Activated CD8-positive, alpha-beta T cell treated with anti-CD3 and anti-CD28 coated beads for 36 hours (primary cell): ENCODE measurements around the gene AUTS2. TPM values are rescaled to one million over a fixed set of nuclear protein-coding genes. Genes with fewer than 3 reads are reported as not detected.

Source experiments
- ATAC-seq: fragments of 200-7000 bp; cut with Tn5 transposase; one replicate; pipeline ENCODE4 v1.10.0; 2021; ENCODE audit warnings: mild to moderate bottlenecking, moderate library complexity
- CTCF ChIA-PET: fragments of 350-600 bp; sonication (Branson Sonifier 250); formaldehyde crosslinking; loops from one replicate; lab custom pipeline; 2021; ENCODE audit warnings: antibody characterized with exemption; lab: Charles Lee
- POLR2A ChIA-PET: fragments of 350-600 bp; sonication (Branson Sonifier 250); formaldehyde crosslinking; loops from one replicate; lab custom pipeline; 2021; ENCODE audit warnings: antibody characterized with exemption; lab: Charles Lee
- DNase-seq: peaks from one replicate; pipeline ENCODE4 v3.0.0-alpha.2; 2020
- H3K27ac Mint-ChIP-seq: one replicate; pipeline ENCODE4 v1.8.0; 2021; ENCODE audit warnings: mild to moderate bottlenecking, mixed read lengths
- H3K27me3 Mint-ChIP-seq: one replicate; pipeline ENCODE4 v1.8.0; 2021; ENCODE audit warnings: mixed read lengths
- H3K36me3 Mint-ChIP-seq: one replicate; pipeline ENCODE4 v1.8.0; 2021; ENCODE audit warnings: low read depth, mixed read lengths
- H3K4me1 Mint-ChIP-seq: one replicate; pipeline ENCODE4 v1.8.0; 2021; ENCODE audit warnings: low read depth, mixed read lengths
- H3K4me3 Mint-ChIP-seq: one replicate; pipeline ENCODE4 v1.8.0; 2021; ENCODE audit warnings: mild to moderate bottlenecking, moderate library complexity, mixed read lengths
- H3K9me3 Mint-ChIP-seq: one replicate; pipeline ENCODE4 v1.8.0; 2021; ENCODE audit warnings: mixed read lengths
- CTCF ChIP-seq: fragments of 200-600 bp; IDR thresholded peaks from one replicate; pipeline ENCODE4 v1.8.0; 2022; ENCODE audit warnings: antibody characterized with exemption, mild to moderate bottlenecking
- intact Hi-C: fragments of 100-400 bp; cut with micrococcal nuclease; formaldehyde crosslinking; loops from one replicate; pipeline ENCODE4 v1.10.0; 2022
- total RNA-seq, 2 experiments: library from RNA; stranded (reverse); gene quantifications; one replicate each; pipeline ENCODE4 v1.2.3, GENCODE V29; 2021

Gene AUTS2
- total RNA-seq, 2 experiments from 2014 or later: 3.1 to 3.3 TPM

DNA sequence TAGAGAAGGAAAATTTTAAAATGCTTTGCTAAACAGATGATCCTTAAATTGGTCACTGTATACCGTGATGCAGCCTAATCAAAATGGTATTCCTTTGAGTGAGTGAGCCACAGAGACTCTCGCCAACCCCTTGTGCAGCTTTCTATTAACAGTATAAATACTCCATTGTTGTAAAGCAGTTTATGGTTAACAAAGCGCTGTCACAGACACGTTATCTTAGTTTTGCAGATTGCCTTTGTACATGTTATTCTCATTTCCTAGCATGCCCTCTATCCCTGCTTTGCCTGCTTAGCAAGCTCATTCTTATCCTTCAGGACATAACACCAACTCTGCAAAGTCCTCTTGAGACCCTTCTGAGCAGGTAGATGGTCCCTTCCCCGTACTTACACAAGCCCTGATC, 694.4 kb downstream of the AUTS2 start:
- intact Hi-C loops: no loop called here
- no peak for ATAC-seq
- POLR2A ChIA-PET: no interaction called here
- Mint-ChIP-seq H3K27me3 (no peaks in the 10 kb centered on the region), H3K4me1 (no peaks in the 10 kb centered on the region), H3K9me3 (peaks cover 1% of the 10 kb centered on the region), H3K4me3 (no peak overlapping the region), H3K27ac (no peak overlapping the region), H3K36me3 (no peaks in the 10 kb centered on the region)
- CTCF ChIA-PET: no interaction called here
- no peak for TF ChIP-seq CTCF
- no peak for DNase-seq

GRCh38 chr7:70294211-70294911, 696.1 kb downstream of the AUTS2 start:
- no peaks in the 10 kb centered on the region for H3K27me3 Mint-ChIP-seq
- DNase-seq: no peak
- no peak overlapping the region for H3K4me3 Mint-ChIP-seq
- H3K36me3 Mint-ChIP-seq: no peaks in the 10 kb centered on the region
- ChIA-PET POLR2A (no interaction called here), CTCF (no interaction called here)
- peaks cover 1% of the 10 kb centered on the region for H3K9me3 Mint-ChIP-seq
- no peak for ATAC-seq
- intact Hi-C loops: no loop called here
- H3K4me1 Mint-ChIP-seq: no peaks in the 10 kb centered on the region
- H3K27ac Mint-ChIP-seq: no peak overlapping the region
- TF ChIP-seq CTCF: no peak

DNA sequence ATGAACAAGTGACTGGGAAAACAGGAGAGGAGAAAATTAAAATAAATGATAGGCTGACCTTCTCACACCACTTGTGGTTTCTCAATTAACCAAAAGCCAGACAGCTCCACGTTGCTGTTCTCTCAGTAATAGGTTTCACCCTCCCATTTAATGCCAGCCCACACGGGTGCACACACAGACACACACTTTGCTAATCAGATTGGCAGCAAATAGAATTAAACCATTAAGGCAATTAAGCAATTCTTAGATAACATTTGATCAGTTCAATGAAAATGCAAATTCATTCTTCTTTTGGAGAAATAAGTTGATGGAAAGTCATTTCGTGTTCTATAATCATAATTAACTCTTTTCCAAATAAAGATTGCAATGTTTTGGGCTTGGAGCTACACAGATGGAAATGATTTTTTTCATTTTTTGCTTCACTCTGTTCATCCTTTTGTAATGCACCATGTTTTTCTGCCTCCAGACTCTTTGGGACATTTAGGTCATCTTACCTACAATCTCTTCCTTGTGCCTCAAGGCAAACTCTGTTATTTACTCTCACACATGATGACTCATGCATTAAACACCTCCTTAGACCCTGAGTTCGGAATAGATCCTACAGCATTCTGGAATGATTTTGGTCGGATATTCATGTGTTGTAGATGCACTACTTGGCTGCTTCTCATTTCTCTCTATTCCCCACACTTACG, 700.7 kb downstream of the AUTS2 start:
- TF ChIP-seq CTCF: no peak
- DNase-seq (no peak), ATAC-seq (no peak)
- intact Hi-C loops: no loop called here
- CTCF ChIA-PET: no interaction called here
- Mint-ChIP-seq H3K9me3 (peaks cover 1% of the 10 kb centered on the region), H3K36me3 (no peaks in the 10 kb centered on the region), H3K27me3 (no peaks in the 10 kb centered on the region), H3K27ac (no peak overlapping the region), H3K4me3 (no peak overlapping the region), H3K4me1 (peaks cover 11% of the 10 kb centered on the region)
- POLR2A ChIA-PET: no interaction called here

DNA sequence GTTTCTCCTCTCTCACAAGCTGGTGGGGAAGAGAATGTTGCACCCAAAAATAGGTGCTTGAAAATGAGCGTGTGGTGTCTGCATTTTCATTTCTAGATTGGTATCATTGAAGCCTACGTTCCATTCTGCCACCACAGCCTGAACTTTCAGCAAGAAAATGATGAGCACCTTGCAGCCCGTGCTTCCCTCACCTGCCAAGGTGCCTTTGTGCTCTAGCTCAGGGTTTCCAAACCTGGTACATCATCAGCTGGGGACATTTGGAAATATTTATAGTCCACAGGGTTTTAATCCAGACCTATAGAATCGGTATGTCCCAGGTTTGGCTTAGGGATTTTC, 701.2 kb downstream of the AUTS2 start:
- Mint-ChIP-seq H3K27ac (no peak overlapping the region), H3K4me1 (peaks cover 11% of the 10 kb centered on the region), H3K36me3 (no peaks in the 10 kb centered on the region), H3K9me3 (peaks cover 1% of the 10 kb centered on the region), H3K4me3 (no peak overlapping the region), H3K27me3 (no peaks in the 10 kb centered on the region)
- POLR2A ChIA-PET: no interaction called here
- intact Hi-C loops: no loop called here
- ATAC-seq: no peak
- CTCF ChIA-PET: interaction anchor here (1.0 kb wide), 1 partner anchor 399 kb away, joined by 3 read pairs; no protein-coding TSS in a partner anchor
- TF ChIP-seq CTCF: no peak
- DNase-seq: no peak

DNA sequence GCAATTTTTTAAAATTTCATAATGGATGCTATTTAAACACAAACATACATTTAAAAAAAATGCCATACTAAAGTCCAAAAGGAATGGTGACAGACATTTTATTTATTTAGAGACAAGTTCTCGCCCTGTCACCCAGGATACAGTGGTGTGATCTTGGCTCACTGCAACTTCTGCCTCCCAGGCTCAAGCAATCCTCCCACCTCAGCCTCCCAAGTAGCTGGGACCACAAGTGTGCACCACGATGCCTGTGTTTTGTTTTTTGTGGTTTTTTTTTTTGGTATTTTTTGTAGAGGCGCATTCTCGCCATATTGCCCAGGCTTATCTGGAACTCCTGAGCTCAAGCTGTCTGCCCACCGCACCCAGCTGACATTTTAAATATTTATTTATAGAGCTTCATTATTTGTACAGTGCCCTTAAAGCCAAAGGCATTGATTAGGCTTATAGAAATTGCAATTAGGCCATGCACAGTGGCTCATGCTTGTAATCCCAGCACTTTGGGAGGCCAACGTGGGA, 703.5 kb downstream of the AUTS2 start:
- peaks cover 1% of the 10 kb centered on the region for H3K9me3 Mint-ChIP-seq
- intact Hi-C loops: no loop called here
- no peak for ATAC-seq

More for the DNA sequence above, 703.5 kb downstream of the AUTS2 start:
- Mint-ChIP-seq H3K36me3 (no peaks in the 10 kb centered on the region), H3K4me3 (no peak overlapping the region), H3K27me3 (no peaks in the 10 kb centered on the region), H3K27ac (no peak overlapping the region), H3K4me1 (peaks cover 11% of the 10 kb centered on the region)
- TF ChIP-seq CTCF: no peak
- POLR2A ChIA-PET: no interaction called here
- CTCF ChIA-PET: no interaction called here
- no peak for DNase-seq
